Measurements from ENCODE around the gene DSG2.

DSG2 gene

GRCh38 chr18:31574359-31574758, 76.4 kb downstream of the DSG2 start:
- H3K27me3 Mint-ChIP-seq: no peaks in the 10 kb centered on the region
- ATAC-seq (replicated peaks) (no peak), DNase-seq (no peak)
- H3K36me3 Mint-ChIP-seq (ENCODE audit: insufficient read depth): no peaks in the 10 kb centered on the region
- no peak overlapping the region for H3K27ac Mint-ChIP-seq
- H3K4me1 Mint-ChIP-seq (ENCODE audit: low read depth in 2 of 2): no peaks in the 10 kb centered on the region
- H3K9me3 Mint-ChIP-seq: no peaks in the 10 kb centered on the region
- no peak overlapping the region for H3K4me3 Mint-ChIP-seq

- no peak overlapping the region for H3K27ac Mint-ChIP-seq
- no peak overlapping the region for H3K4me3 Mint-ChIP-seq
Measured at GRCh38 chr18:31575515-31576257, 77.7 kb downstream of the DSG2 start.

GRCh38 chr18:31576670-31577069, 78.7 kb downstream of the DSG2 start:
- ATAC-seq (replicated peaks): no peak
- no peak overlapping the region for H3K27ac Mint-ChIP-seq

More at GRCh38 chr18:31575515-31576257, 77.7 kb downstream of the DSG2 start:
- H3K9me3 Mint-ChIP-seq: no peaks in the 10 kb centered on the region
- H3K36me3 Mint-ChIP-seq (ENCODE audit: insufficient read depth): no peaks in the 10 kb centered on the region
- ATAC-seq (replicated peaks) (no peak), DNase-seq (no peak)
- H3K4me1 Mint-ChIP-seq (ENCODE audit: low read depth in 2 of 2): no peaks in the 10 kb centered on the region
- H3K27me3 Mint-ChIP-seq: no peaks in the 10 kb centered on the region

GRCh38 chr18:31577195-31577594, 79.2 kb downstream of the DSG2 start:
- H3K4me1 Mint-ChIP-seq (ENCODE audit: low read depth in 2 of 2): no peaks in the 10 kb centered on the region
- no peak overlapping the region for H3K27ac Mint-ChIP-seq
- ATAC-seq (replicated peaks): no peak
- H3K36me3 Mint-ChIP-seq (ENCODE audit: insufficient read depth): no peaks in the 10 kb centered on the region
- no peaks in the 10 kb centered on the region for H3K9me3 Mint-ChIP-seq
- no peak overlapping the region for H3K4me3 Mint-ChIP-seq
- H3K27me3 Mint-ChIP-seq: no peaks in the 10 kb centered on the region
- no peak for DNase-seq

More at GRCh38 chr18:31576670-31577069, 78.7 kb downstream of the DSG2 start:
- no peak overlapping the region for H3K4me3 Mint-ChIP-seq
- no peaks in the 10 kb centered on the region for H3K9me3 Mint-ChIP-seq
- H3K27me3 Mint-ChIP-seq: no peaks in the 10 kb centered on the region
- no peaks in the 10 kb centered on the region for H3K36me3 Mint-ChIP-seq (ENCODE audit: insufficient read depth)
- no peak for DNase-seq
- no peaks in the 10 kb centered on the region for H3K4me1 Mint-ChIP-seq (ENCODE audit: low read depth in 2 of 2)

GRCh38 chr18:31578126-31578525, 80.1 kb downstream of the DSG2 start:
- ATAC-seq (replicated peaks) (no peak), DNase-seq (no peak)
- H3K27me3 Mint-ChIP-seq: no peaks in the 10 kb centered on the region
- H3K9me3 Mint-ChIP-seq: no peaks in the 10 kb centered on the region
- no peak overlapping the region for H3K4me3 Mint-ChIP-seq
- no peaks in the 10 kb centered on the region for H3K36me3 Mint-ChIP-seq (ENCODE audit: insufficient read depth)
- H3K27ac Mint-ChIP-seq: no peak overlapping the region
- H3K4me1 Mint-ChIP-seq (ENCODE audit: low read depth in 2 of 2): no peaks in the 10 kb centered on the region

GRCh38 chr18:31579375-31579774, 81.4 kb downstream of the DSG2 start:
- Mint-ChIP-seq H3K4me1 (ENCODE audit: low read depth in 2 of 2) (no peaks in the 10 kb centered on the region), H3K27me3 (no peaks in the 10 kb centered on the region), H3K9me3 (no peaks in the 10 kb centered on the region), H3K36me3 (ENCODE audit: insufficient read depth) (no peaks in the 10 kb centered on the region), H3K4me3 (no peak overlapping the region), H3K27ac (no peak overlapping the region)
- DNase-seq (no peak), ATAC-seq (replicated peaks) (no peak)

- ATAC-seq (replicated peaks): no peak
- Mint-ChIP-seq H3K9me3 (no peaks in the 10 kb centered on the region), H3K4me1 (ENCODE audit: low read depth in 2 of 2) (no peaks in the 10 kb centered on the region), H3K27me3 (no peaks in the 10 kb centered on the region), H3K36me3 (ENCODE audit: insufficient read depth) (no peaks in the 10 kb centered on the region), H3K27ac (no peak overlapping the region), H3K4me3 (no peak overlapping the region)
- no peak for DNase-seq
Measured at GRCh38 chr18:31581498-31582197, 83.7 kb downstream of the DSG2 start.

GRCh38 chr18:31583185-31583854, 85.3 kb downstream of the DSG2 start:
- Mint-ChIP-seq H3K4me3 (no peak overlapping the region), H3K9me3 (peaks cover 0 to 2% of the 10 kb centered on the region in 2 donors), H3K4me1 (ENCODE audit: low read depth in 2 of 2) (no peaks in the 10 kb centered on the region), H3K36me3 (ENCODE audit: insufficient read depth) (no peaks in the 10 kb centered on the region), H3K27me3 (no peaks in the 10 kb centered on the region), H3K27ac (no peak overlapping the region)
- no peak for ATAC-seq (replicated peaks)
- DNase-seq: no peak

GRCh38 chr18:31585991-31586390, 88.0 kb downstream of the DSG2 start:
- H3K4me1 Mint-ChIP-seq (ENCODE audit: low read depth in 2 of 2): no peaks in the 10 kb centered on the region
- no peak overlapping the region for H3K4me3 Mint-ChIP-seq
- H3K27ac Mint-ChIP-seq: no peak overlapping the region
- peaks cover 0 to 5% of the 10 kb centered on the region in 2 donors for H3K9me3 Mint-ChIP-seq
- DNase-seq: no peak
- no peaks in the 10 kb centered on the region for H3K36me3 Mint-ChIP-seq (ENCODE audit: insufficient read depth)
- H3K27me3 Mint-ChIP-seq: peaks cover 7 to 8% of the 10 kb centered on the region in 2 donors
- no peak for ATAC-seq (replicated peaks)

GRCh38 chr18:31586616-31587015, 88.6 kb downstream of the DSG2 start:
- no peak overlapping the region for H3K27ac Mint-ChIP-seq
- ATAC-seq (replicated peaks) (no peak), DNase-seq (no peak)
- H3K9me3 Mint-ChIP-seq: peaks cover 0 to 5% of the 10 kb centered on the region in 2 donors
- H3K4me1 Mint-ChIP-seq (ENCODE audit: low read depth in 2 of 2): no peaks in the 10 kb centered on the region
- no peaks in the 10 kb centered on the region for H3K36me3 Mint-ChIP-seq (ENCODE audit: insufficient read depth)
- peaks cover 9% of the 10 kb centered on the region in 2 donors for H3K27me3 Mint-ChIP-seq
- H3K4me3 Mint-ChIP-seq: no peak overlapping the region

- Mint-ChIP-seq H3K27me3 (peaks cover 9 to 10% of the 10 kb centered on the region in 2 donors), H3K36me3 (ENCODE audit: insufficient read depth) (no peaks in the 10 kb centered on the region)
Measured at GRCh38 chr18:31587529-31587928, 89.6 kb downstream of the DSG2 start.

GRCh38 chr18:31590570-31590969, 92.6 kb downstream of the DSG2 start:
- Mint-ChIP-seq H3K4me3 (no peak overlapping the region), H3K4me1 (ENCODE audit: low read depth in 2 of 2) (no peaks in the 10 kb centered on the region), H3K27ac (no peak overlapping the region), H3K27me3 (peaks cover 9 to 19% of the 10 kb centered on the region in 2 donors), H3K36me3 (ENCODE audit: insufficient read depth) (no peaks in the 10 kb centered on the region), H3K9me3 (peaks cover 0 to 5% of the 10 kb centered on the region in 2 donors)
- ATAC-seq (replicated peaks): no peak
- DNase-seq: no peak

More at GRCh38 chr18:31587529-31587928, 89.6 kb downstream of the DSG2 start:
- H3K4me3 Mint-ChIP-seq: no peak overlapping the region
- ATAC-seq (replicated peaks): no peak
- no peaks in the 10 kb centered on the region for H3K4me1 Mint-ChIP-seq (ENCODE audit: low read depth in 2 of 2)
- H3K9me3 Mint-ChIP-seq: peaks cover 0 to 5% of the 10 kb centered on the region in 2 donors
- H3K27ac Mint-ChIP-seq: no peak overlapping the region
- no peak for DNase-seq

- H3K36me3 Mint-ChIP-seq (ENCODE audit: insufficient read depth): no peaks in the 10 kb centered on the region
- H3K27ac Mint-ChIP-seq: no peak overlapping the region
- peaks cover 9 to 19% of the 10 kb centered on the region in 2 donors for H3K27me3 Mint-ChIP-seq
- H3K4me1 Mint-ChIP-seq (ENCODE audit: low read depth in 2 of 2): no peaks in the 10 kb centered on the region
- DNase-seq (no peak), ATAC-seq (replicated peaks) (no peak)
- no peak overlapping the region for H3K4me3 Mint-ChIP-seq
- peaks cover 0 to 5% of the 10 kb centered on the region in 2 donors for H3K9me3 Mint-ChIP-seq
Measured at GRCh38 chr18:31591113-31591512, 93.1 kb downstream of the DSG2 start.
